Naive thymus-derived CD4-positive, alpha-beta T cell (primary cell): ENCODE data around the gene ZNF423. TPM values are rescaled to one million over a fixed set of nuclear protein-coding genes. Genes with fewer than 3 reads are reported as not detected.

Experiments
- ATAC-seq: fragments of 150-1000 bp; cut with Tn5 transposase; 2 replicates; pipeline ENCODE4 v1.10.0; 2021; ENCODE audit warnings: mild to moderate bottlenecking, moderate library complexity
- CTCF ChIA-PET: fragments of 350-600 bp; sonication (Branson Sonifier 250); formaldehyde crosslinking; loops from one replicate; lab custom pipeline; 2021; ENCODE audit warnings: antibody characterized with exemption; lab: Charles Lee
- POLR2A ChIA-PET: fragments of 350-600 bp; sonication (Branson Sonifier 250); formaldehyde crosslinking; loops from one replicate; lab custom pipeline; 2021; ENCODE audit warnings: antibody characterized with exemption, inconsistent platforms; lab: Charles Lee
- DNase-seq, 9 donors: peaks; one replicate each; pipeline versions ENCODE4 v3.0.0 to v3.0.0-alpha.2; 2020 to 2022; ENCODE audit warnings: mixed read lengths in 1 of 9
- H3K27ac ChIP-seq: one replicate; pipeline ENCODE4 v1.7.0; 2013; ENCODE audit warnings: mild to moderate bottlenecking, low read depth, low read length, moderate library complexity
- H3K27me3 ChIP-seq, 2 donors: one replicate each; pipeline ENCODE4 v1.7.0; 2013; ENCODE audit warnings: low read length in 2 of 2, mild to moderate bottlenecking in 2 of 2, moderate library complexity in 2 of 2; ENCODE audit not compliant: control insufficient read depth in 2 of 2, insufficient read depth in 2 of 2
- H3K36me3 ChIP-seq, 3 experiments: 1 replicate in 2 of 3; 2 replicates in 1 of 3; pipeline ENCODE4 v1.7.0; 2013; ENCODE audit warnings: low read length in 3 of 3, mild to moderate bottlenecking in 3 of 3, moderate library complexity in 1 of 3; ENCODE audit not compliant: insufficient read depth in 3 of 3, control insufficient read depth in 2 of 3
- H3K4me1 ChIP-seq, 2 donors: one replicate each; pipeline ENCODE4 v1.7.0; 2013; ENCODE audit warnings: low read length in 2 of 2, mild to moderate bottlenecking in 2 of 2, moderate library complexity in 1 of 2; ENCODE audit not compliant: control insufficient read depth in 2 of 2, insufficient read depth in 2 of 2
- H3K4me3 ChIP-seq: 2 replicates; pipeline ENCODE4 v1.7.0; 2013; ENCODE audit warnings: mild to moderate bottlenecking, low read length
- H3K9me3 ChIP-seq, 3 experiments: 1 replicate in 2 of 3; 2 replicates in 1 of 3; pipeline ENCODE4 v1.7.0; 2013; ENCODE audit warnings: low read length in 3 of 3; ENCODE audit not compliant: control insufficient read depth in 2 of 3
- H3K27ac Mint-ChIP-seq, 9 donors: one replicate each; pipeline ENCODE4 v1.8.0; 2020 to 2022; ENCODE audit warnings: mixed read lengths in 9 of 9, mild to moderate bottlenecking in 8 of 9, moderate library complexity in 5 of 9, inconsistent platforms in 2 of 9
- H3K27me3 Mint-ChIP-seq, 5 donors: one replicate each; pipeline ENCODE4 v1.8.0; 2021 to 2022; ENCODE audit warnings: mixed read lengths in 5 of 5, mild to moderate bottlenecking in 1 of 5
- H3K36me3 Mint-ChIP-seq, 5 donors: one replicate each; pipeline ENCODE4 v1.8.0; 2020 to 2022; ENCODE audit warnings: mixed read lengths in 5 of 5, mild to moderate bottlenecking in 3 of 5, inconsistent platforms in 1 of 5
- H3K4me1 Mint-ChIP-seq, 7 donors: one replicate each; pipeline ENCODE4 v1.8.0; 2020 to 2022; ENCODE audit warnings: mixed read lengths in 7 of 7, mild to moderate bottlenecking in 3 of 7, inconsistent platforms in 1 of 7
- H3K4me3 Mint-ChIP-seq, 10 donors: one replicate each; pipeline ENCODE4 v1.8.0; 2020 to 2022; ENCODE audit warnings: mild to moderate bottlenecking in 10 of 10, mixed read lengths in 10 of 10, moderate library complexity in 6 of 10, inconsistent platforms in 2 of 10
- H3K9me3 Mint-ChIP-seq, 11 donors: one replicate each; pipeline ENCODE4 v1.8.0; 2020 to 2022; ENCODE audit warnings: mixed read lengths in 11 of 11, mild to moderate bottlenecking in 4 of 11, inconsistent platforms in 1 of 11, moderate library complexity in 1 of 11
- intact Hi-C, 2 donors: fragments of 100-400 bp; cut with micrococcal nuclease; formaldehyde crosslinking; loops; one replicate each; pipeline ENCODE4 v1.15.1; 2023
- polyA plus RNA-seq, 2 donors: library from polyadenylated mRNA; unstranded; fragments of 300-500 nt; fragmentation: Illumina TruSeq; gene quantifications; one replicate each; pipeline ENCODE4 v1.2.3, GENCODE V29; 2021
- total RNA-seq, 6 experiments: library from RNA in 5 of 6; stranded (reverse) in 5 of 6; gene quantifications; 1 replicate in 5 of 6; 2 replicates in 1 of 6; pipeline ENCODE4 v1.2.3 and lab custom pipeline; 2021 to 2026

The ZNF423 gene
- total and polyA plus RNA-seq, 7 experiments from 2014 or later = not detected

DNA sequence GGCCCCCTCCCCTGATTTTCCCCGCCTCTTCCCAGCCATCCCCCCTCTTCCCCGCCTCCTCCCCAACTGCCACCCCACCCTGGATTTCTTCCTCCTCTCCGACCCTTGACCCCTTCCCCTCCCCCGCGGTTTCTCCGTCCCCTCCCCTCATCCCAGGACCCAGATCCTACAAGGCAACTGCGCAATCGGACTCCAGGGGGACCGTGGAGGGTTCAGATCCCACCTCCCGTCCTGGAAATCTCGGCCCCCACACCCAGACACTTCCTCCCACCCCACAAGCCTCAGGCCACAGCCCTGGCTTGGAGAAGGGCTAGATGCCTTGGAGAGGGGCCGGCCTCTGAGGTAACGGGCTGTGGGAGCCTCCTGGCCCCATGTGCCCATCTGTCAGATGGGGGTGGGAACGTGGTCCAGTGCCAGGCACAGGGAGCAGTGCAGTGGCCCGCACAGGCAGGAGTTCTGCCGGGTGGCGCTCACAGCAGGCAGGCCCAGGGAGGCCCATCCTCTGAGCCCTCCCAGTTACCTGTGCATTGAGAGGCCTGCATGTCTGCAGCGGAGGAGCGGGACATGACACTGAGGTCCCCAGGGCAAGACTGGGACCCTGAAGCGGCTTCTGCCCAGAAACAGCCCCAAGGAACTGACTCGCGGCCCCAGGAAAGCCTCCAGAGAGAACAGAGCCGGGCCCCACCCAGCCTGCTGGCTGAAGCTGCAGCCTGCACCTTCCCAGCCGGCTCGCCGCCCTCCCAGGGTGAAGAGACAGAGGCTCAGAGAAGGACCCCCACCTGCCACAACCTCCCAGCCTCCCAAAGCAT, 16.7 kb downstream of the ZNF423 start:
- no peaks in the 10 kb centered on the region for H3K9me3 ChIP-seq
- no peak overlapping the region for H3K4me3 ChIP-seq
- ChIA-PET POLR2A (no interaction called here), CTCF (no interaction called here)
- intact Hi-C loops = no loop called here
- ATAC-seq (no peak), DNase-seq (no peak)
- peaks cover 25 to 43% (median 30%) of the 10 kb centered on the region in 5 donors for H3K27me3 Mint-ChIP-seq
- no peak overlapping the region for H3K27ac ChIP-seq
- H3K27me3 ChIP-seq = no peaks in the 10 kb centered on the region
- no peaks in the 10 kb centered on the region for H3K36me3 Mint-ChIP-seq
- H3K9me3 Mint-ChIP-seq = no peaks in the 10 kb centered on the region
- no peaks in the 10 kb centered on the region for H3K4me1 ChIP-seq
- no peak overlapping the region for H3K27ac Mint-ChIP-seq
- H3K36me3 ChIP-seq = no peaks in the 10 kb centered on the region
- no peaks in the 10 kb centered on the region for H3K4me1 Mint-ChIP-seq
- no peak overlapping the region for H3K4me3 Mint-ChIP-seq

DNA sequence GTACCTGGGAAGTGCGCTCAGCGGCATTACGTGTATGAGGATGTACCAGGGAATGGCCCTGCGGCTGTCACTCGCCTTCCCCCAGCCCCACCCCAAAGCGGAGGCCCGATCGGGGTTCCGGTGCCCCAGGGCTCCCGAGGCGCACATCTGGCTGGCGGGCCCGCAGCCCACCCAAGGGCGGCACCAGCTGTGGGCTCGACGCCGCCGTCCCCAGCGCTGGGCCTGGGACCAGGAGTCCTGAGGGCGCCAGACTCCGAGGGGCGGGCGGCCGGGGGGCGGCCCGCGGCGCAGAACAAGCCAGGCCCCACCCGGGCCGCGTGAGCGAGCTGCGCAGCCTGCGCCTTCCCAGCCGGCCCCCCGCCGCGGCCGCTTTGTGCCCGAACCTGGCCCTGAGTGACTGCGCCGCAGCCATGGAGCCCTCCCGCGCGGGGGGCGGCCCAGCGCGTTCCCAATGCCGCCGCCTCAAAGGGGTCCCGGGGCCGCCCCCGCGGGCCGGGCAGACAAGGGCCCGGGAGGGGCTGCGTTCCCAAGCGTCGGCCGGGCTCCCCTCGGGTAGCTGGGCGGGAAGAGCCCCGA, 17.4 kb downstream of the ZNF423 start:
- peaks cover 25 to 43% (median 30%) of the 10 kb centered on the region in 5 donors for H3K27me3 Mint-ChIP-seq
- Histone ChIP-seq H3K36me3 (no peaks in the 10 kb centered on the region), H3K4me3 (no peak overlapping the region), H3K27me3 (no peaks in the 10 kb centered on the region), H3K27ac (no peak overlapping the region), H3K4me1 (no peaks in the 10 kb centered on the region), H3K9me3 (no peaks in the 10 kb centered on the region)
- H3K4me3 Mint-ChIP-seq = no peak overlapping the region
- CTCF ChIA-PET = no interaction called here
- ATAC-seq (no peak), DNase-seq (no peak)
- intact Hi-C loops = no loop called here
- H3K4me1 Mint-ChIP-seq = no peaks in the 10 kb centered on the region
- H3K36me3 Mint-ChIP-seq = no peaks in the 10 kb centered on the region
- POLR2A ChIA-PET = no interaction called here
- H3K27ac Mint-ChIP-seq = no peak overlapping the region
- no peaks in the 10 kb centered on the region for H3K9me3 Mint-ChIP-seq

DNA sequence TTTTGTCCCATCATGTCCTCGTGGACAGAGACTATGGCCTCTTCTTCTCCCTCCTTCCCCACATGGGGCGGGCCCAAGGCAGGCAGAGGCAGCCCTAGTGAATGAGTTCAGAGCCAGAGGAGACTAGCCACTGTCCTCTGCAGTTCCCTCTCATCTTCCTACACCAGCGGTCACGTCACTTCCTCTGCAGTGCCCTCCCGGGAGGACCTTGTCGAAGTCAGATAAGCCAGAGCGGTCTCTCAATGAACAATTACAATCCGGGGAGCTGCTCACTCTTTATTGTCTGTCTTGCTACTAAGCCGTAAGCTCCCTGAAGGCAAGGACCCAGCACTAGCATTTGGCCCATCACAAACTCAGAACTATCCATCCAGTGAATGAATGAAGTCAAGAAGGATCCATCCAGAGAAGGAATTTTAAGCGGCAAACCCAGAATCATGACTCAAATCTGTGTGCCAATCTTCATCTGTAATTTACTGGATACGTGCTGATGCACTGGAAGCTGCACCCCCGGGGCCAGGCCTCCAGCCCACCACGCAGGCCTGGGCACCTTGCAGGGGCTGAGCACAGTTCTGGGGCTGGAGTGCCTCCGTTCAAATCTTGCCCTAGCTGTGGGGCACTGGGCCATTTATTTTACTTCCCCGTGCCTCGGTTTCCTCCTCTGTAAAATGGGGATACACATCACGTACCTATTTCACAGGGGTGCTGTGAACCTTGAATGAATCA, 18.1 kb downstream of the ZNF423 start:
- Histone ChIP-seq H3K4me3 (no peak overlapping the region), H3K4me1 (no peaks in the 10 kb centered on the region), H3K27ac (no peak overlapping the region), H3K36me3 (no peaks in the 10 kb centered on the region), H3K27me3 (no peaks in the 10 kb centered on the region), H3K9me3 (no peaks in the 10 kb centered on the region)
- no peak for ATAC-seq
- DNase-seq = no peak
- intact Hi-C loops = no loop called here
- Mint-ChIP-seq H3K4me1 (no peaks in the 10 kb centered on the region), H3K27ac (no peak overlapping the region), H3K4me3 (no peak overlapping the region), H3K36me3 (no peaks in the 10 kb centered on the region), H3K9me3 (no peaks in the 10 kb centered on the region), H3K27me3 (peaks cover 20 to 43% (median 30%) of the 10 kb centered on the region in 5 donors)
- ChIA-PET CTCF (no interaction called here), POLR2A (no interaction called here)

DNA sequence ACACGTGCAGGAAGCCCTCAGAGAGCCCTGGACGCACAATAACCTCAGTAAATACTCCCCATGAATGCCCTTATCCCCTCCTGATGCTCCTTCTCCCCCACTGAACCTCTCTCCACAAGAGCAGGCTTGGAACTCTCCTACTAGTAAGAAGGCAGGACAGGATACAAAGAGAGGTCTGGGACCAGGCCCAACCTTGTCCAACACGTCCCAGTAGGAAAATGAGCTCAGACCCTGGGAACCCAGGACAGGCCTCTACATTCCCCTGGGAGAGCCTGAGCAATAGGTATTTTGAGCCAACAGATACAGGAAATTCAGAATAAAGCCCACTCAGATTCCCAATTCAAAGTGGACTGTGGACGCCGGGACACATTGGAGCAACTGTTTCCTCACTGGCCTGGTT, 19.2 kb downstream of the ZNF423 start:
- no peaks in the 10 kb centered on the region for H3K27me3 ChIP-seq
- ChIA-PET CTCF (no interaction called here), POLR2A (no interaction called here)
- no peaks in the 10 kb centered on the region for H3K9me3 ChIP-seq
- Mint-ChIP-seq H3K9me3 (no peaks in the 10 kb centered on the region), H3K27ac (no peak overlapping the region), H3K36me3 (no peaks in the 10 kb centered on the region), H3K4me3 (no peak overlapping the region), H3K27me3 (peaks cover 20 to 41% (median 29%) of the 10 kb centered on the region in 5 donors), H3K4me1 (no peaks in the 10 kb centered on the region)
- H3K36me3 ChIP-seq = no peaks in the 10 kb centered on the region
- no peak overlapping the region for H3K4me3 ChIP-seq
- DNase-seq (no peak), ATAC-seq (no peak)
- H3K27ac ChIP-seq = no peak overlapping the region
- H3K4me1 ChIP-seq = no peaks in the 10 kb centered on the region
- intact Hi-C loops = no loop called here

DNA sequence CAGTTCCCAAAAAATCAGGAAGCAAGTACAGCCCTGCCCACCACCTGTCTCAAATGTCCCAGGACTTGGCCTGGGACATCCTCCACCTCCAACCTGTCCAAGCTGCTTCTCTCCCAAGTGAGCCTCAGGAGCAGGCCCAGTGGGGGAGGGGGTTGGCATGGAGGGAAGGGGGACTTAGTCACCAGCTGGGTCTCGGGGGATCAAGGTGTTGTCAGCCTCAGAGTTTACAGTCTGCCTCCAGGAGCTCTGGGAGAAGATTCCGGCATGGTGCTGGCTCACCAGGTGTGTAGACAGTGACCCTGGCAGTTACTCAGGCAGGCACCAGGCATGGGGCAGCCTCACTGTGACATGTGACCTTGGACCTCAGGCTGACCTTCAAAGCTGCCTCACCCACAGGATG, 19.7 kb downstream of the ZNF423 start:
- ChIA-PET POLR2A (no interaction called here), CTCF (no interaction called here)
- H3K36me3 Mint-ChIP-seq = no peaks in the 10 kb centered on the region
- no peaks in the 10 kb centered on the region for H3K4me1 Mint-ChIP-seq
- intact Hi-C loops = no loop called here
- no peak overlapping the region for H3K27ac Mint-ChIP-seq
- ATAC-seq (no peak), DNase-seq (no peak)
- Histone ChIP-seq H3K4me1 (no peaks in the 10 kb centered on the region), H3K27ac (no peak overlapping the region), H3K27me3 (no peaks in the 10 kb centered on the region), H3K36me3 (no peaks in the 10 kb centered on the region), H3K4me3 (no peak overlapping the region), H3K9me3 (no peaks in the 10 kb centered on the region)
- peaks cover 20 to 38% (median 28%) of the 10 kb centered on the region in 5 donors for H3K27me3 Mint-ChIP-seq
- H3K4me3 Mint-ChIP-seq = no peak overlapping the region
- no peaks in the 10 kb centered on the region for H3K9me3 Mint-ChIP-seq

DNA sequence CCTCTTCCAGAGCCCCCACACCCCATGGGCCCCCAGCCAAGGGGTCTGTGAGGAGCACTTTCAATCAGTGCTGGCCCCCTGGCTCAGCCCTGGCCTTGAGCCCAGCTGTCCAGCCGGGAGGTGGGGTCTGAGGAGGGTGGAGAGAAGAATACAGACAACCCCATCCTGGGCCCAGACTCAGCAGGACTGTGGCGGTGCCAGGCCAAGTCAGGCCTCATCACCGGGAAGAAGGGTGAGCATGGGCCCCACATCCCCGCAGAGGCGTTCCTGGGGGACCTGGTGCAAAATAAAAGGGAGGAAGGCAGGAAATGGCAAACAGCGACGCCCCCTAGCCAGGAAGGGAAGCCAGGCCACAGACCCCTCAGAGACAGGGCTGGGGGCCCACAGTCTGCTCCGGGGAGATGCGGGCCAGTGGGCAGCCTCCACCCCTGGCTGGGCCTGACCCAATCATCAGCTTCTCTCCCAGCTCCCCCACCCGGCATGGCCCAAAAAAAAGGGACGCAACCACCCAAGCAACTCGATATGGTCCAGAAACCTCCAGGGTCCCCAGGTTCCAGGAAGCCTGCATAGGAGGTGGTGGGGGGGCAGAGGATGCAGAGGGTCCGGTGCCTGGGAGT, 20.6 kb downstream of the ZNF423 start:
- Mint-ChIP-seq H3K4me3 (no peak overlapping the region), H3K9me3 (peaks cover 0 to 5% (median 0%) of the 10 kb centered on the region in 11 donors), H3K27ac (no peak overlapping the region), H3K27me3 (peaks cover 16 to 38% (median 25%) of the 10 kb centered on the region in 5 donors), H3K4me1 (no peaks in the 10 kb centered on the region), H3K36me3 (no peaks in the 10 kb centered on the region)
- Histone ChIP-seq H3K27me3 (no peaks in the 10 kb centered on the region), H3K27ac (no peak overlapping the region), H3K4me3 (no peak overlapping the region), H3K4me1 (no peaks in the 10 kb centered on the region), H3K36me3 (no peaks in the 10 kb centered on the region), H3K9me3 (no peaks in the 10 kb centered on the region)
- intact Hi-C loops = no loop called here
- ATAC-seq (no peak), DNase-seq (no peak)
- ChIA-PET POLR2A (no interaction called here), CTCF (no interaction called here)
